H1 (cell line): ENCODE measurements around the gene GNG13. TPM values are rescaled to one million over a fixed set of nuclear protein-coding genes. Genes with fewer than 3 reads are reported as not detected.

Source experiments
- CEBPB ChIP-seq: IDR thresholded peaks from 2 replicates; pipeline ENCODE4 v1.6.1; 2012; ENCODE audit warnings: low read depth, low read length
- KDM4A ChIP-seq: IDR thresholded peaks from one replicate; pipeline ENCODE4 v1.7.1; 2012; ENCODE audit warnings: low read depth, mild to moderate bottlenecking, moderate library complexity, low read length, inconsistent platforms; ENCODE audit not compliant: severe bottlenecking
- POU5F1 ChIP-seq: IDR thresholded peaks from 2 replicates; pipeline ENCODE4 v1.6.1; 2011; ENCODE audit warnings: low read depth, mild to moderate bottlenecking, low read length, moderate library complexity
- SIN3A ChIP-seq, 2 experiments: IDR thresholded peaks in 1 of 2; conservative IDR thresholded peaks in 1 of 2; 2 replicates each; pipeline ENCODE4 v1.6.1; 2011 to 2012; ENCODE audit warnings: low read length in 2 of 2, improper control_type of control experiment in 1 of 2, low read depth in 1 of 2, mild to moderate bottlenecking in 1 of 2
- SIX5 ChIP-seq: IDR thresholded peaks from 2 replicates; pipeline ENCODE4 v1.6.1; 2011; ENCODE audit warnings: mild to moderate bottlenecking, low read depth, low read length
- SP2 ChIP-seq: IDR thresholded peaks from 2 replicates; pipeline ENCODE4 v1.6.1; 2012; ENCODE audit warnings: mild to moderate bottlenecking, low read length, inconsistent platforms
- TAF1 ChIP-seq: IDR thresholded peaks from 2 replicates; pipeline ENCODE4 v1.6.1; 2011; ENCODE audit warnings: mild to moderate bottlenecking, low read depth, low read length
- polyA plus RNA-seq, 7 experiments: library from polyadenylated mRNA; depleted of rRNA in 3 of 7; stranded (reverse) in 5 of 7; unstranded in 2 of 7; fragments of >200 nt in 5 of 7; fragments of 200-250 nt in 2 of 7; gene quantifications; 1 replicate in 5 of 7; 2 replicates in 1 of 7; 4 replicates in 1 of 7; pipeline versions ENCODE4 v1.2.1 to v1.2.3, GENCODE V29; 2011 to 2013; ENCODE audit warnings: missing spikeins in 2 of 7, mixed read lengths in 2 of 7
- total RNA-seq: library from RNA; stranded (reverse); fragmentation: NEBNext Ultra II Directional; extraction: Animal tissue kit (Norgen Biotek cat#: 25700); gene quantifications from 2 replicates; pipeline ENCODE4 v1.2.1, GENCODE V29; 2021
- TF ChIP-seq, protein P1 (sequence below): IDR thresholded peaks from 2 replicates; pipeline ENCODE4 v1.6.1; 2012; ENCODE audit warnings: inconsistent platforms

The GNG13 gene
- total and polyA plus RNA-seq, 2 of the 8 experiments (the other 6 are each of a cell fraction or from before 2014, with no cell fraction given), result not detected

DNA sequence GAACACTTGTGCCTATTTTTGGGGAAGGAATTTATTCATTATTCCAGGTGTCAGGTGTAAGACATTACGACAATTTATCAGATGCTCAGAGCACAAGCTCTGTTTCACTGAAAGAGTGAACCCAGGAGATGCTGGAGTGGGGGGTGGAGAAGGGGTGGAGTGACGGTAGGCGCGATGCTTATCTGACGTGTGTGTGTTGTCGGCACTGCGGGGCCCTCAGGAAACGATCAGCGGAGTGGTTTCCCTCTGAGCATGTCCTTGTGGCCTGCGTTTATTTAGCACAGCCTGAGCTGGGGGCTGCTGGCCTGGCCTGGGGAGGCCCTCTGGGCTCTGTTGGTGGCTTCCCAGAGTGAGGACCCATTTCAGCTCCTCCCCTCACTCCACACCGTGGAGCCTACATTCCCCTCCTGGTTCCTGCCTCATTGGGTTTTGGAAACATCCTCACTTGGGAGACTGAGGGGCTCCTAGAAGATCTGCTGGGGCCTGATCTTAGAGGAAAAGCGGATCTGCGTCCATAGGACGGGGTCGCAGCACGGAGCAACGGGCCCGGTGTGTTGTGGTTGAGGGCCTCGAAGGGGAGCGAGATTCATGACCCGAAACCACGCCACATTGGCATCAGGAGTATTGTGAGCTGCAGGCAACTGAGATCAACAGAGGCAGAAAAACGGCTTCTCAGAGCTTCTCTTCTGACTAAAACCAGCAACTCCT, 19.0 kb upstream of the GNG13 start (continued):
- no peak for TF ChIP-seq SP2
- TF ChIP-seq, protein P1, sequence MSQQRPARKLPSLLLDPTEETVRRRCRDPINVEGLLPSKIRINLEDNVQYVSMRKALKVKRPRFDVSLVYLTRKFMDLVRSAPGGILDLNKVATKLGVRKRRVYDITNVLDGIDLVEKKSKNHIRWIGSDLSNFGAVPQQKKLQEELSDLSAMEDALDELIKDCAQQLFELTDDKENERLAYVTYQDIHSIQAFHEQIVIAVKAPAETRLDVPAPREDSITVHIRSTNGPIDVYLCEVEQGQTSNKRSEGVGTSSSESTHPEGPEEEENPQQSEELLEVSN, result no peak
- TF ChIP-seq CEBPB, result no peak
- TF ChIP-seq POU5F1, result no peak
- no peak for TF ChIP-seq TAF1
- no peak for TF ChIP-seq KDM4A
- no peak for TF ChIP-seq SIN3A (conservative IDR thresholded peaks at IDR 0.05 in 1 of 2, IDR thresholded peaks at IDR 0.05 in 1 of 2; ENCODE audit: low read depth in 1 of 2, low read length in 2 of 2)
- no peak for TF ChIP-seq SIX5
